Caco-2 (cell line): ENCODE results near the gene GCNT3. TPM values are rescaled to one million over a fixed set of nuclear protein-coding genes. Genes with fewer than 3 reads are reported as not detected.

Experiments used
- BruUV-seq: library from RNA; stranded (reverse); fragments of 400-500 nt; replicated peaks from 2 replicates; lab custom pipeline; 2021; lab: Mats Ljungman, UMichigan
- CTCF ChIA-PET: fragments of 300-600 bp; sonication (Branson Sonifier 250); formaldehyde crosslinking; loops from one replicate; lab custom pipeline; 2022; ENCODE audit warnings: antibody characterized with exemption; lab: Charles Lee
- POLR2A ChIA-PET: fragments of 300-600 bp; sonication (Branson Sonifier 250); formaldehyde crosslinking; loops from one replicate; lab custom pipeline; 2022; ENCODE audit warnings: antibody characterized with exemption; lab: Charles Lee
- DNase-seq, 2 experiments: peaks; one replicate each; pipeline versions ENCODE4 v3.0.0 to v3.0.0-alpha.2; 2020 to 2022
- H3K27me3 ChIP-seq: replicated peaks from 2 replicates; pipeline ENCODE4 v1.6.0; 2011; ENCODE audit warnings: low read length; ENCODE audit not compliant: control insufficient read depth, insufficient read depth
- H3K36me3 ChIP-seq: 2 replicates; pipeline ENCODE4 v1.5.1; 2011; ENCODE audit warnings: low read length; ENCODE audit not compliant: control insufficient read depth, insufficient read depth
- H3K4me1 ChIP-seq: fragments of 250-450 bp; sonication (Bioruptor Pico); 2 replicates; pipeline ENCODE4 v1.5.1; 2020; ENCODE audit warnings: mild to moderate bottlenecking
- H3K4me3 ChIP-seq: 2 replicates; pipeline ENCODE4 v1.5.1; 2011; ENCODE audit warnings: low read depth, mild to moderate bottlenecking, control low read depth, low read length
- H3K9me3 ChIP-seq: fragments of 250-450 bp; sonication (Bioruptor Pico); 2 replicates; pipeline ENCODE4 v1.5.1; 2020; ENCODE audit warnings: mild to moderate bottlenecking, moderate library complexity
- H3K27ac Mint-ChIP-seq: one replicate; pipeline ENCODE4 v1.8.0; 2022; ENCODE audit warnings: mixed read lengths; ENCODE audit not compliant: unreplicated experiment
- H3K27me3 Mint-ChIP-seq: one replicate; pipeline ENCODE4 v1.8.0; 2022; ENCODE audit warnings: mixed read lengths; ENCODE audit not compliant: insufficient read depth, unreplicated experiment
- H3K36me3 Mint-ChIP-seq: one replicate; pipeline ENCODE4 v1.8.0; 2022; ENCODE audit warnings: mild to moderate bottlenecking, mixed read lengths; ENCODE audit not compliant: insufficient read depth, unreplicated experiment
- H3K4me1 Mint-ChIP-seq: one replicate; pipeline ENCODE4 v1.8.0; 2022; ENCODE audit warnings: low read depth, mixed read lengths; ENCODE audit not compliant: unreplicated experiment
- H3K4me3 Mint-ChIP-seq: one replicate; pipeline ENCODE4 v1.8.0; 2022; ENCODE audit warnings: mild to moderate bottlenecking, moderate library complexity, mixed read lengths; ENCODE audit not compliant: unreplicated experiment
- H3K9me3 Mint-ChIP-seq: one replicate; pipeline ENCODE4 v1.8.0; 2022; ENCODE audit warnings: mixed read lengths; ENCODE audit not compliant: unreplicated experiment
- CTCF ChIP-seq, 2 experiments: fragments of 200-600 bp in 1 of 2; IDR thresholded peaks; 1 replicate in 1 of 2; 2 replicates in 1 of 2; pipeline versions ENCODE4 v1.5.1 to v1.8.0; 2011 to 2022; ENCODE audit warnings: antibody characterized with exemption in 1 of 2, control low read depth in 1 of 2, inconsistent platforms in 1 of 2, low read depth in 1 of 2, low read length in 1 of 2, mild to moderate bottlenecking in 1 of 2, moderate library complexity in 1 of 2; ENCODE audit not compliant: insufficient read depth in 1 of 2, severe bottlenecking in 1 of 2, unreplicated experiment in 1 of 2
- intact Hi-C: fragments of 100-400 bp; cut with micrococcal nuclease; formaldehyde crosslinking; loops from one replicate; pipeline ENCODE4 v1.10.0; 2022; ENCODE audit not compliant: unreplicated experiment
- total RNA-seq: library from RNA; stranded (reverse); gene quantifications from 2 replicates; pipeline ENCODE4 v1.2.3, GENCODE V29; 2022

Gene GCNT3
- total RNA-seq, 1 experiment from 2014 or later = 1.9 TPM

GRCh38 chr15:59596640-59597039, 14.9 kb upstream of the GCNT3 start:
- peak overlapping the region; percentile 1 for H3K27ac Mint-ChIP-seq
- H3K27me3 ChIP-seq = no peaks in the 10 kb centered on the region
- no peak for DNase-seq
- peaks cover 14% of the 10 kb centered on the region for H3K9me3 ChIP-seq
- H3K4me1 ChIP-seq = peaks cover 25% of the 10 kb centered on the region
- H3K36me3 ChIP-seq = no peaks in the 10 kb centered on the region
- no peak for TF ChIP-seq CTCF (IDR thresholded peaks at IDR 0.05; ENCODE audit: insufficient read depth in 1 of 2, low read depth in 1 of 2, low read length in 1 of 2, severe bottlenecking in 1 of 2, unreplicated experiment in 1 of 2)
- H3K36me3 Mint-ChIP-seq = no peaks in the 10 kb centered on the region
- intact Hi-C loops = no loop called here
- CTCF ChIA-PET = no interaction called here
- POLR2A ChIA-PET = no interaction called here
- no peaks in the 10 kb centered on the region for H3K9me3 Mint-ChIP-seq
- H3K27me3 Mint-ChIP-seq = no peaks in the 10 kb centered on the region
- H3K4me3 Mint-ChIP-seq = no peak overlapping the region
- H3K4me1 Mint-ChIP-seq = peaks cover 19% of the 10 kb centered on the region
- BruUV-seq = no TSS peak
- no peak overlapping the region for H3K4me3 ChIP-seq

GRCh38 chr15:59598461-59598860, 13.1 kb upstream of the GCNT3 start:
- no peaks in the 10 kb centered on the region for H3K36me3 Mint-ChIP-seq
- Histone ChIP-seq H3K9me3 (peaks cover 15% of the 10 kb centered on the region), H3K36me3 (no peaks in the 10 kb centered on the region), H3K27me3 (no peaks in the 10 kb centered on the region), H3K4me3 (no peak overlapping the region), H3K4me1 (peaks cover 25% of the 10 kb centered on the region)
- BruUV-seq = no TSS peak
- no peaks in the 10 kb centered on the region for H3K27me3 Mint-ChIP-seq
- H3K4me1 Mint-ChIP-seq = peaks cover 19% of the 10 kb centered on the region
- no peak overlapping the region for H3K27ac Mint-ChIP-seq
- POLR2A ChIA-PET = no interaction called here
- intact Hi-C loops = no loop called here
- peaks cover 12% of the 10 kb centered on the region for H3K9me3 Mint-ChIP-seq
- no peak for DNase-seq
- no peak overlapping the region for H3K4me3 Mint-ChIP-seq
- no peak for TF ChIP-seq CTCF (IDR thresholded peaks at IDR 0.05; ENCODE audit: insufficient read depth in 1 of 2, low read depth in 1 of 2, low read length in 1 of 2, severe bottlenecking in 1 of 2, unreplicated experiment in 1 of 2)
- CTCF ChIA-PET = no interaction called here

GRCh38 chr15:59605994-59606393, 5.6 kb upstream of the GCNT3 start:
- Histone ChIP-seq H3K36me3 (no peaks in the 10 kb centered on the region), H3K9me3 (peaks cover 14% of the 10 kb centered on the region), H3K4me3 (no peak overlapping the region), H3K4me1 (no peaks in the 10 kb centered on the region), H3K27me3 (no peaks in the 10 kb centered on the region)
- H3K9me3 Mint-ChIP-seq = peaks cover 33% of the 10 kb centered on the region
- H3K4me1 Mint-ChIP-seq = peaks cover 1% of the 10 kb centered on the region
- intact Hi-C loops = no loop called here
- CTCF ChIA-PET = no interaction called here
- no peak overlapping the region for H3K27ac Mint-ChIP-seq
- no peak for DNase-seq
- no peak for TF ChIP-seq CTCF (IDR thresholded peaks at IDR 0.05; ENCODE audit: insufficient read depth in 1 of 2, low read depth in 1 of 2, low read length in 1 of 2, severe bottlenecking in 1 of 2, unreplicated experiment in 1 of 2)
- BruUV-seq = no TSS peak
- POLR2A ChIA-PET = no interaction called here
- H3K4me3 Mint-ChIP-seq = no peak overlapping the region
- H3K27me3 Mint-ChIP-seq = no peaks in the 10 kb centered on the region
- H3K36me3 Mint-ChIP-seq = peaks cover under 1% of the 10 kb centered on the region
